Uterus (tissue), 4 donors: ENCODE data around the gene CARD10. TPM values are rescaled to one million over a fixed set of nuclear protein-coding genes. Genes with fewer than 3 reads are reported as not detected.

Experiments used
- DNase-seq, 2 donors: peaks; one replicate each; pipeline ENCODE4 v3.0.0-alpha.2; 2019 to 2020
- H3K27ac ChIP-seq, 2 donors: fragments of 200-600 bp; sonication (generic); 1 replicate in 1 of 2; 2 replicates in 1 of 2; pipeline ENCODE4 v1.5.1; 2016 to 2018
- H3K27me3 ChIP-seq, 2 donors: fragments of 200-600 bp; sonication (generic); one replicate each; pipeline ENCODE4 v1.5.1; 2018 to 2019; ENCODE audit warnings: control low read depth in 1 of 2
- H3K36me3 ChIP-seq, 2 donors: fragments of 200-600 bp; sonication (generic); one replicate each; pipeline ENCODE4 v1.5.1; 2019; ENCODE audit warnings: control low read depth in 1 of 2
- H3K4me1 ChIP-seq, 2 donors: fragments of 200-600 bp; sonication (generic); one replicate each; pipeline ENCODE4 v1.5.1; 2018 to 2019; ENCODE audit warnings: control low read depth in 1 of 2
- H3K4me3 ChIP-seq, 2 donors: fragments of 200-600 bp; sonication (generic); 1 replicate in 1 of 2; 2 replicates in 1 of 2; pipeline ENCODE4 v1.5.1; 2018 to 2019; ENCODE audit warnings: mild to moderate bottlenecking in 1 of 2
- H3K9me3 ChIP-seq, 2 donors: fragments of 200-600 bp; sonication (generic); one replicate each; pipeline ENCODE4 v1.5.1; 2019; ENCODE audit warnings: control low read depth in 1 of 2
- CTCF ChIP-seq, 4 experiments: fragments of 200-600 bp in 2 of 4; fragments of 450-650 bp in 2 of 4; sonication (generic) in 2 of 4; IDR thresholded peaks; one replicate each; pipeline ENCODE4 v1.5.1; 2016 to 2019; ENCODE audit warnings: antibody characterized with exemption in 4 of 4, mild to moderate bottlenecking in 2 of 4, moderate library complexity in 1 of 4
- POLR2A ChIP-seq, 2 donors: fragments of 450-650 bp; IDR thresholded peaks; one replicate each; pipeline ENCODE4 v1.6.1; 2016; ENCODE audit warnings: antibody characterized with exemption in 2 of 2, mild to moderate bottlenecking in 1 of 2, moderate library complexity in 1 of 2
- intact Hi-C: fragments of 100-400 bp; cut with DNase I; formaldehyde crosslinking; loops from one replicate; pipeline ENCODE4 v1.15.1; 2023; ENCODE audit warnings: low total_unique reads
- total RNA-seq, 4 donors: library from RNA; depleted of rRNA in 3 of 4; stranded (reverse); fragments of >200 nt in 3 of 4; gene quantifications; one replicate each; pipeline versions ENCODE4 v1.1.0 to v1.2.4, GENCODE V29; 2014 to 2023
- donor health status: DM: yes; HTN: yes; CAD: no.

Gene CARD10
- total RNA-seq, 4 donors from 2014 or later, result 4.6 to 23.4 (median 10.2) TPM

DNA sequence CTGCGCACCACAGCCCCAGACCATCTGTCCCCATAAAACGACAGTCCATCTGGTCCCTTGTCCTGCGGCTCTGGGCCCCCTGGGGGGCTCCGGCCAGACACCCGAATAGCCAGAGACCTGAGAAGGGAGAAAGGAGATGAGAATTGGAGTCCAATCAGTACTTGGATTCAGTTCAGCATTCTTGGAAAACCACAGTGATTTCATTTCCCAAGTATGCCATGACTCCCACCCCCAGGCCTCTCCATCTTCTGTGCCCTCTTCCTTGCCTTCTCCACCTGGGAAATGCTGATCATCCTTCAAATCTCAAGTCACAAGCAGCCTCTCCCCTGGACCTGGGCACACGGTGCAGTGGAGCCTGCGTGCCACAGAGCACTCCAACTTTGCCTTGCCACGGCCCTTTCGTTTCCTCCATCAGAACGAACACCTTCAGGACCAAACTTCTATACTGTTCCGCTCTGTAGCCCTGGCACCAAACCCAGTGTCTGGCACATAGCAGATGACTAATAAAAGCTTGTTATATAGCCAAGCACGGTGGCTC is 22.1 kb downstream of the CARD10 start:
- Histone ChIP-seq H3K27me3 (no peaks in the 10 kb centered on the region), H3K9me3 (no peaks in the 10 kb centered on the region), H3K36me3 (no peaks in the 10 kb centered on the region), H3K4me3 (no peak overlapping the region), H3K4me1 (no peaks in the 10 kb centered on the region), H3K27ac (no peak overlapping the region)
- intact Hi-C loops, result no loop called here
- TF ChIP-seq CTCF (IDR thresholded peaks at IDR 0.05), result no peak
- no peak for DNase-seq

- no peak for TF ChIP-seq CTCF (IDR thresholded peaks at IDR 0.05)
- TF ChIP-seq POLR2A (IDR thresholded peaks at IDR 0.05), result no peak
- H3K9me3 ChIP-seq, result no peaks in the 10 kb centered on the region
- DNase-seq, result no peak
- H3K4me1 ChIP-seq, result no peaks in the 10 kb centered on the region
- H3K27me3 ChIP-seq, result no peaks in the 10 kb centered on the region
- H3K36me3 ChIP-seq, result no peaks in the 10 kb centered on the region
- intact Hi-C loops, result no loop called here
- H3K27ac ChIP-seq, result no peak overlapping the region
- no peak overlapping the region for H3K4me3 ChIP-seq
Observed at GRCh38 chr22:37496651-37497050, 22.6 kb downstream of the CARD10 start.

DNA sequence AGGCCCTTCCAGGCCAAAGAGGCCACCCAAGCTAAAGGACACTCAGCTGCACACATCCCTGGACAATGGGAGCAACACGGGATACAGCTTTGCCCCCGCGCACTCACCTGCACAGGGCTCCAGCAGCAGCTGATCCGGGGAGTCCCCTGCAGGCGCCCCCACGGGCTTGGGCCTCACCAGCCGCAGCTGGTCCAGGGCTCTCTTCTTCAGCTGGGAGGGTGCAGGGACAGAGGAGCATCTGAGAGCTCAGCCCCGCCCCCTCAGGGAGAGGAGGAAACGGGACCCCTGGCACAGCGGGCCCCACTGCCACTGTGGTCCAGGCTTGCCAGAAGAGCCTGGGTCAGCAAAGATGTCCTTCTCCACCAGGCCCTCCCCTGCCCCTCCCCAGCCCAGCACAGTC is 25.2 kb downstream of the CARD10 start:
- intact Hi-C loops, result no loop called here
- Histone ChIP-seq H3K27me3 (no peaks in the 10 kb centered on the region), H3K4me3 (no peak overlapping the region), H3K9me3 (no peaks in the 10 kb centered on the region), H3K4me1 (no peaks in the 10 kb centered on the region), H3K27ac (no peak overlapping the region), H3K36me3 (no peaks in the 10 kb centered on the region)
- no peak for DNase-seq
- no peak for TF ChIP-seq POLR2A (IDR thresholded peaks at IDR 0.05)
- no peak for TF ChIP-seq CTCF (IDR thresholded peaks at IDR 0.05)

- Histone ChIP-seq H3K27ac (no peak overlapping the region), H3K4me1 (no peaks in the 10 kb centered on the region), H3K4me3 (no peak overlapping the region), H3K36me3 (no peaks in the 10 kb centered on the region), H3K27me3 (no peaks in the 10 kb centered on the region), H3K9me3 (no peaks in the 10 kb centered on the region)
- DNase-seq, result no peak
- TF ChIP-seq CTCF (IDR thresholded peaks at IDR 0.05) (no peak), POLR2A (IDR thresholded peaks at IDR 0.05) (no peak)
- intact Hi-C loops, result no loop called here
Observed at GRCh38 chr22:37492428-37493344, 26.5 kb downstream of the CARD10 start.
